Activated CD8-positive, alpha-beta memory T cell treated with anti-CD3 and anti-CD28 coated beads, Interleukin-2, amount 10 ng/mL, durations not matched to agents 7 days and 5 days (primary cell): Measurements from ENCODE around the gene DIP2A. TPM values are rescaled to one million over a fixed set of nuclear protein-coding genes. Genes with fewer than 3 reads are reported as not detected.

Experiments used
- ATAC-seq: fragments of 150-1000 bp; cut with Tn5 transposase; one replicate; pipeline ENCODE4 v1.10.0; 2021; ENCODE audit warnings: moderate library complexity
- CTCF ChIA-PET: fragments of 350-600 bp; sonication (Branson Sonifier 250); formaldehyde crosslinking; loops from one replicate; lab custom pipeline; 2021; ENCODE audit warnings: antibody characterized with exemption; lab: Charles Lee
- DNase-seq: peaks from one replicate; pipeline ENCODE4 v3.0.0-alpha.2; 2020
- H3K27ac Mint-ChIP-seq: one replicate; pipeline ENCODE4 v1.8.0; 2021; ENCODE audit warnings: mild to moderate bottlenecking, mixed read lengths
- H3K27me3 Mint-ChIP-seq: one replicate; pipeline ENCODE4 v1.8.0; 2021; ENCODE audit warnings: mixed read lengths
- H3K36me3 Mint-ChIP-seq: one replicate; pipeline ENCODE4 v1.8.0; 2021; ENCODE audit warnings: mild to moderate bottlenecking, mixed read lengths
- H3K4me1 Mint-ChIP-seq: one replicate; pipeline ENCODE4 v1.8.0; 2021; ENCODE audit warnings: mixed read lengths
- H3K4me3 Mint-ChIP-seq: one replicate; pipeline ENCODE4 v1.8.0; 2021; ENCODE audit warnings: mild to moderate bottlenecking, moderate library complexity, mixed read lengths
- H3K9me3 Mint-ChIP-seq: one replicate; pipeline ENCODE4 v1.8.0; 2022; ENCODE audit warnings: low read depth, mixed read lengths
- total RNA-seq, 2 experiments: library from RNA; stranded (reverse); gene quantifications; one replicate each; pipeline ENCODE4 v1.2.3, GENCODE V29; 2021

DIP2A gene
- total RNA-seq, 2 experiments from 2014 or later, result 43.4 to 70.4 TPM

GRCh38 chr21:46542588-46543124 is 84.0 kb downstream of the DIP2A start:
- no peaks in the 10 kb centered on the region for H3K4me1 Mint-ChIP-seq
- no peak overlapping the region for H3K27ac Mint-ChIP-seq
- H3K36me3 Mint-ChIP-seq, result peaks cover 11% of the 10 kb centered on the region

GRCh38 chr21:46543306-46543705 is 84.6 kb downstream of the DIP2A start:
- DNase-seq (no peak), ATAC-seq (no peak)
- H3K4me1 Mint-ChIP-seq, result no peaks in the 10 kb centered on the region
- peaks cover 12% of the 10 kb centered on the region for H3K36me3 Mint-ChIP-seq
- CTCF ChIA-PET, result interaction anchor here (0.6 kb wide), 1 partner anchor 19 kb away, joined by 5 read pairs; no protein-coding TSS in a partner anchor
- no peaks in the 10 kb centered on the region for H3K9me3 Mint-ChIP-seq
- no peak overlapping the region for H3K4me3 Mint-ChIP-seq
- H3K27ac Mint-ChIP-seq, result no peak overlapping the region
- no peaks in the 10 kb centered on the region for H3K27me3 Mint-ChIP-seq

More at GRCh38 chr21:46542588-46543124, 84.0 kb downstream of the DIP2A start:
- ATAC-seq, result no peak
- CTCF ChIA-PET, result interaction anchor here (0.6 kb wide), 1 partner anchor 18 kb away, joined by 5 read pairs; no protein-coding TSS in a partner anchor
- Mint-ChIP-seq H3K27me3 (no peaks in the 10 kb centered on the region), H3K9me3 (no peaks in the 10 kb centered on the region), H3K4me3 (no peak overlapping the region)
- DNase-seq, result no peak

GRCh38 chr21:46544003-46544402 is 85.3 kb downstream of the DIP2A start:
- no peaks in the 10 kb centered on the region for H3K9me3 Mint-ChIP-seq
- no peak for ATAC-seq
- no peak for DNase-seq
- no peak overlapping the region for H3K4me3 Mint-ChIP-seq
- peaks cover 18% of the 10 kb centered on the region for H3K36me3 Mint-ChIP-seq
- CTCF ChIA-PET, result no interaction called here
- H3K27ac Mint-ChIP-seq, result no peak overlapping the region
- peaks cover 1% of the 10 kb centered on the region for H3K4me1 Mint-ChIP-seq
- H3K27me3 Mint-ChIP-seq, result no peaks in the 10 kb centered on the region

- peaks cover 19% of the 10 kb centered on the region for H3K36me3 Mint-ChIP-seq
These were observed 86.1 kb downstream of the DIP2A start for GRCh38 chr21:46544824-46545223.

GRCh38 chr21:46545363-46545762 is 86.7 kb downstream of the DIP2A start:
- H3K27ac Mint-ChIP-seq, result no peak overlapping the region

More at GRCh38 chr21:46544824-46545223, 86.1 kb downstream of the DIP2A start:
- Mint-ChIP-seq H3K4me3 (no peak overlapping the region), H3K4me1 (peaks cover 6% of the 10 kb centered on the region), H3K9me3 (no peaks in the 10 kb centered on the region), H3K27me3 (no peaks in the 10 kb centered on the region), H3K27ac (no peak overlapping the region)
- DNase-seq (no peak), ATAC-seq (no peak)
- CTCF ChIA-PET, result no interaction called here

GRCh38 chr21:46545911-46546310 is 87.2 kb downstream of the DIP2A start:
- H3K36me3 Mint-ChIP-seq, result peaks cover 23% of the 10 kb centered on the region
- no peak for ATAC-seq
- H3K27ac Mint-ChIP-seq, result no peak overlapping the region
- no peaks in the 10 kb centered on the region for H3K9me3 Mint-ChIP-seq
- no peaks in the 10 kb centered on the region for H3K27me3 Mint-ChIP-seq
- no peak overlapping the region for H3K4me3 Mint-ChIP-seq
- CTCF ChIA-PET, result no interaction called here
- peaks cover 16% of the 10 kb centered on the region for H3K4me1 Mint-ChIP-seq
- DNase-seq, result no peak

More at GRCh38 chr21:46545363-46545762, 86.7 kb downstream of the DIP2A start:
- ATAC-seq, result no peak
- H3K9me3 Mint-ChIP-seq, result no peaks in the 10 kb centered on the region
- DNase-seq, result no peak
- H3K4me3 Mint-ChIP-seq, result no peak overlapping the region
- H3K36me3 Mint-ChIP-seq, result peaks cover 22% of the 10 kb centered on the region
- no peaks in the 10 kb centered on the region for H3K27me3 Mint-ChIP-seq
- CTCF ChIA-PET, result no interaction called here
- H3K4me1 Mint-ChIP-seq, result peaks cover 10% of the 10 kb centered on the region

- ATAC-seq (no peak), DNase-seq (no peak)
- CTCF ChIA-PET, result no interaction called here
- peaks cover 24% of the 10 kb centered on the region for H3K4me1 Mint-ChIP-seq
- peaks cover 23% of the 10 kb centered on the region for H3K36me3 Mint-ChIP-seq
- H3K9me3 Mint-ChIP-seq, result no peaks in the 10 kb centered on the region
- H3K27ac Mint-ChIP-seq, result no peak overlapping the region
- H3K4me3 Mint-ChIP-seq, result no peak overlapping the region
- no peaks in the 10 kb centered on the region for H3K27me3 Mint-ChIP-seq
These were observed 88.1 kb downstream of the DIP2A start for GRCh38 chr21:46546799-46547198.

GRCh38 chr21:46549650-46550049 is 91.0 kb downstream of the DIP2A start:
- ATAC-seq (no peak), DNase-seq (peak; percentile 35)
- H3K36me3 Mint-ChIP-seq, result peaks cover 23% of the 10 kb centered on the region
- CTCF ChIA-PET, result no interaction called here
- no peaks in the 10 kb centered on the region for H3K27me3 Mint-ChIP-seq
- H3K4me1 Mint-ChIP-seq, result peaks cover 34% of the 10 kb centered on the region
- H3K9me3 Mint-ChIP-seq, result no peaks in the 10 kb centered on the region
- H3K27ac Mint-ChIP-seq, result no peak overlapping the region
- H3K4me3 Mint-ChIP-seq, result no peak overlapping the region

GRCh38 chr21:46550116-46550941 is 91.6 kb downstream of the DIP2A start:
- Mint-ChIP-seq H3K27me3 (no peaks in the 10 kb centered on the region), H3K27ac (peak overlapping the region; percentile 87), H3K4me1 (peaks cover 34% of the 10 kb centered on the region), H3K4me3 (no peak overlapping the region), H3K9me3 (no peaks in the 10 kb centered on the region), H3K36me3 (peaks cover 20% of the 10 kb centered on the region)
- ATAC-seq (peak; percentile 38), DNase-seq (peak; percentile 75)
- CTCF ChIA-PET, result interaction anchor here (0.8 to 2.6 kb wide), 4 partner anchors 20 to 89 kb away, joined by 3 to 8 read pairs (median 4); partner anchors contain the start of gene PRMT2

- Mint-ChIP-seq H3K36me3 (peaks cover 22% of the 10 kb centered on the region), H3K4me3 (peak overlapping the region; percentile 68), H3K27ac (peak overlapping the region; percentile 87), H3K27me3 (no peaks in the 10 kb centered on the region), H3K4me1 (peaks cover 34% of the 10 kb centered on the region), H3K9me3 (no peaks in the 10 kb centered on the region)
- CTCF ChIA-PET, result interaction anchor here (0.8 to 2.6 kb wide), 8 partner anchors 22 to 408 kb away, joined by 3 to 8 read pairs (median 4); partner anchors contain the start of gene PRMT2
- DNase-seq (peak; percentile 65), ATAC-seq (peak; percentile 82)
These were observed 93.0 kb downstream of the DIP2A start for GRCh38 chr21:46551636-46552241.

- H3K4me1 Mint-ChIP-seq, result peaks cover 34% of the 10 kb centered on the region
- H3K27me3 Mint-ChIP-seq, result no peaks in the 10 kb centered on the region
- H3K36me3 Mint-ChIP-seq, result peaks cover 27% of the 10 kb centered on the region
- H3K4me3 Mint-ChIP-seq, result peak overlapping the region; percentile 34
- CTCF ChIA-PET, result interaction anchor here (0.8 to 2.6 kb wide), 6 partner anchors 47 to 408 kb away, joined by 3 to 8 read pairs (median 3); partner anchors contain the start of gene PRMT2
- H3K27ac Mint-ChIP-seq, result peak overlapping the region; percentile 83
- no peak for ATAC-seq
- no peaks in the 10 kb centered on the region for H3K9me3 Mint-ChIP-seq
- no peak for DNase-seq
These were observed 93.6 kb downstream of the DIP2A start for GRCh38 chr21:46552274-46552673.

GRCh38 chr21:46552865-46553379 is 94.2 kb downstream of the DIP2A start:
- no peak for ATAC-seq

GRCh38 chr21:46553993-46554392 is 95.3 kb downstream of the DIP2A start:
- peaks cover 36% of the 10 kb centered on the region for H3K4me1 Mint-ChIP-seq
- no peaks in the 10 kb centered on the region for H3K9me3 Mint-ChIP-seq
- H3K36me3 Mint-ChIP-seq, result peaks cover 22% of the 10 kb centered on the region
- ATAC-seq (no peak), DNase-seq (no peak)
- CTCF ChIA-PET, result no interaction called here
- H3K27ac Mint-ChIP-seq, result peak overlapping the region; percentile 36
- no peaks in the 10 kb centered on the region for H3K27me3 Mint-ChIP-seq
- no peak overlapping the region for H3K4me3 Mint-ChIP-seq

More at GRCh38 chr21:46552865-46553379, 94.2 kb downstream of the DIP2A start:
- CTCF ChIA-PET, result interaction anchor here (0.8 to 2.6 kb wide), 5 partner anchors 80 to 409 kb away, joined by 3 to 8 read pairs (median 3); partner anchors contain the start of gene PRMT2
- no peaks in the 10 kb centered on the region for H3K9me3 Mint-ChIP-seq
- DNase-seq, result no peak
- no peak overlapping the region for H3K4me3 Mint-ChIP-seq
- peaks cover 27% of the 10 kb centered on the region for H3K36me3 Mint-ChIP-seq
- H3K27ac Mint-ChIP-seq, result peak overlapping the region; percentile 83
- H3K4me1 Mint-ChIP-seq, result peaks cover 34% of the 10 kb centered on the region
- no peaks in the 10 kb centered on the region for H3K27me3 Mint-ChIP-seq
